GM10266 (cell line): ENCODE data around the gene LITAF.
"Not testable (repeated sequence)": the region's sequence is repeated elsewhere in the genome, so short reads cannot be mapped to it uniquely, and the experiment has no call there.

Experiments used
- DNase-seq: peaks from one replicate; pipeline ENCODE4 v3.0.0; 2012; ENCODE audit errors: extremely low spot score
- CTCF ChIP-seq: IDR thresholded peaks from 2 replicates; pipeline ENCODE4 v1.5.1; 2012; ENCODE audit warnings: mild to moderate bottlenecking, low read depth; ENCODE audit not compliant: control insufficient read depth, insufficient read depth; ENCODE audit errors: missing control alignments

The LITAF gene

DNA sequence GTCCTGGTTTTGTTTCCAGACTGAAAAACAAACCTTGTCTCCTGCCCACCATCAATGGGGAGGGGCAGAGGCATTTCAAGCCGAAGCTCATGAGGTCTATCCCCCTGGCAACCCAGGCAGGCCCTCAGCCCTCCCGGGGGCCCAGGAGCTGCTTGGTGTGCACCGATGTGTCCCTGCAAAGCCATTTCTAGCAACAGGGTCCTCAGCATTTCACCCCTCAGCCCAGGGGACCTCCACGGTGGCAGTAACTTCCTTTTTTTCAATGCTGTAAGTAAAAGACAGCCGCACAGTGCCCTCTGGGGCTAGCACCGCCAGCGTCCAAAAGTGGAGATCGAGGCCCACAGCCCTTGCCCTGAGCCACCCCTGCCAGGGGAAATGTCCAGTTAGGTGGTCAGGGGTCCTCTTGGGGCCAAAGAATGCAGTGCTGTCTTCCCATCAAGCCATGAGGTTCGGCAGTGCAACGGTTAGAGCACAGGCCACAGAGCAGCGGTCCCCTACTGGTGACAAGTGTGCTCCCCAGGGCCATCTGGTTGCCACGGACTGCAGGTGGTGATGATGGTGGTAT, 79.9 kb downstream of the LITAF start:
- no peak for TF ChIP-seq CTCF
- no peak for DNase-seq

GRCh38 chr16:11504261-11504660, 82.5 kb downstream of the LITAF start:
- not testable (repeated sequence) for DNase-seq

GRCh38 chr16:11503566-11503965, 83.2 kb downstream of the LITAF start:
- TF ChIP-seq CTCF = no peak
- DNase-seq = no peak

GRCh38 chr16:11502239-11502638, 84.5 kb downstream of the LITAF start:
- DNase-seq = no peak
- no peak for TF ChIP-seq CTCF

- no peak for TF ChIP-seq CTCF
- no peak for DNase-seq
Measured at GRCh38 chr16:11501632-11502031, 85.1 kb downstream of the LITAF start.

GRCh38 chr16:11500700-11501346, 85.9 kb downstream of the LITAF start:
- DNase-seq = no peak
- no peak for TF ChIP-seq CTCF

- TF ChIP-seq CTCF = no peak
- no peak for DNase-seq
Measured at GRCh38 chr16:11499295-11500089, 87.2 kb downstream of the LITAF start.

GRCh38 chr16:11498683-11499082, 88.0 kb downstream of the LITAF start:
- no peak for TF ChIP-seq CTCF

More at GRCh38 chr16:11498683-11499082, 88.0 kb downstream of the LITAF start:
- DNase-seq = no peak
